Skin of body (tissue), 2 donors: ENCODE data around the gene ESR1. TPM values are rescaled to one million over a fixed set of nuclear protein-coding genes. Genes with fewer than 3 reads are reported as not detected.

Experiments
- DNase-seq: peaks from one replicate; lab custom pipeline; 2025; lab: John Stamatoyannopoulos, UW
- total RNA-seq: library from RNA; depleted of rRNA; stranded (reverse); fragments of >200 nt; gene quantifications from one replicate; pipeline ENCODE4 v1.2.3, GENCODE V29; 2014

Gene ESR1
- total RNA-seq, 1 donor from 2014 or later = 2.2 TPM

- no peak for DNase-seq
These were observed 362.8 kb downstream of the ESR1 start for GRCh38 chr6:152170313-152170701.

DNA sequence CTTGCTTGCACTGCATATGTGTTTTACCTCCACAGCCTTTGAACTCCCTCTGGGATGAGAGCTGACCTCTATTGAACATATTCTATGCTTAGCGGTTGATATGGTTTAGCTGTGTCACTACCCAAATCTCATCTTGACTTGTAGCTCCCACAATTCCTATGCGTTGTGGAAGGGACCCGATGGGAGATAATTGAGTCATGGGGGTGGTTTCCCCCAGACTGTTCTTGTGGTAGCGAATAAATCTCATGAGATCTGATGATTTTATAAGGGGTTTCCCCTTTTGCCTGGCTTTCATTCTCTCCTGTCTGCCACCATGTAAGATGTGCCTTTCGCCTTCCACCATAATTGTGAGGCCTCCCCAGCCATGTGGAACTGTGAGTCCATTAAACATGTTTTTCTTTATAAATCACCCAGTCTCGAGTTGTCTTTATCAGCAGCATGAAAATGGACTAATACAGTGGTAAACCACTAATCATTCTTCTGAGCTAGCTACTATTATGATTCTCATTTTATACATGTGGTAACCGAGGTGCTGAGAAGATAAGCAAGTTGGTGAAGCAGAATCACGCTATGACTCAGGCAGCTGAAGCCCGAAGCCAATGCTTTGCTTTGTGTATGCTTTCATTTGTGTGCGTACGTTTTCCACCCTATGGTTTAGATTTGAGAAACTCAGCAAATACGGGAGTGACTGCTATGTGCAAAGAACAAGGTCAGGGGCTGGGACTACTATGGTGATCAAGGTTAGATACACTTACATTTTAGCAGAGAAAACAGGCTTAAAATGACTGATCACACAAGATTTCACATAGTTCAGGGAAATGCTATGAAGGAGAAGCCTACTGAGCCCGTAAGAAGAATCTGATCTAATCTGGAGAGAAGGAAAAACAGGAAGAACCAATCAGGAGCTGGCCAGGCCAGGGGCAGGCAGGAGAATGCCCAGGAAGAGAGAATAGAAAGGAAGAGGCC lies 363.5 kb downstream of the ESR1 start:
- DNase-seq = no peak

GRCh38 chr6:152173321-152173720 lies 365.8 kb downstream of the ESR1 start:
- DNase-seq = peak; percentile 74

DNA sequence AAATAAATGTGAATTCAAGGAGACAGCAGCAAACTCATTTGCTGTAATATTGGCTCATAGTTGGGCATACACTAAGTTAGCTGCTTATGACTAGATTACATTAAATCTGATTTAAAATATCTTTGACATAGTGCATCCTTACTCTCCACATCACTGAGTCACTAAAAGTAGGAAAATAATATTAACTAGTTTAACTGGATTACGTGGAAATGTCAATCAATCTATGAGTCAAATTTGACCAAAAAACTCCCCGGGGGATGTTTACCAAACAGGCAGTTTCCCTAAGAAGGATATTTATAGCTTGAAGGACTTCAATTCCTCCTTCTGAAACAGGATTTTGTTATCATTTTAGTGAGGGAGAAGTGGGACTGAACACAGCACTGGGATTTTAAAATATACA lies 366.5 kb downstream of the ESR1 start:
- no peak for DNase-seq

DNA sequence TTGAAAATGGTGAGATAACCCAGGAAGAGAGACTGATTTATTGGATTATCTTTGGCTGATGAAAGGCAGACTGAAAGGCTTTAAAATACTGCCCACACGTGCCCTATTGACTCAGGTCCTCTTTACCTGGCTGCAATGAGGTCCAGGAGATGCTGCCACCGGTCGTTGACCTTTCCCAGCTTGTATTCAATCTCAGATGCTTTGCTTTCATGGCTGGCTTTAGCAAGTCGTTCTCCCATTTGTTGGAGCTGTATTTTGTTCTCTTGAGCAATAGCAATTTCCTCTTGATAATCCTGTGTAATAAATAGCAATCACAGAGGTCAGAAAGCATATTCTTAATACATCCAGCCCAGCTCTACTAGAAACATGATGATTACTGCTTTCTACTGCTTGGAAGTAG lies 368.8 kb downstream of the ESR1 start:
- DNase-seq = no peak
